Mesendoderm (in vitro differentiated cells): ENCODE data around the gene TRIM24.

Experiments
- DNase-seq: peaks from one replicate; pipeline ENCODE4 v3.0.0; 2013
- H2AK5ac ChIP-seq: 2 replicates; pipeline ENCODE4 v1.6.1; 2013; ENCODE audit warnings: low read length, inconsistent platforms
- H2BK120ac ChIP-seq: 2 replicates; pipeline ENCODE4 v1.6.1; 2013; ENCODE audit warnings: low read depth, mild to moderate bottlenecking, low read length, moderate library complexity, mixed read lengths
- H2BK15ac ChIP-seq: replicated peaks from 2 replicates; pipeline ENCODE4 v1.6.1; 2013; ENCODE audit warnings: low read depth, mild to moderate bottlenecking, moderate library complexity
- H2BK5ac ChIP-seq: 2 replicates; pipeline ENCODE4 v1.6.1; 2013; ENCODE audit warnings: low read length, inconsistent platforms
- H3K18ac ChIP-seq: 2 replicates; pipeline ENCODE4 v1.6.1; 2013; ENCODE audit warnings: mild to moderate bottlenecking, low read length, mixed read lengths
- H3K23ac ChIP-seq: one replicate; pipeline ENCODE4 v1.6.1; 2013; ENCODE audit warnings: low read length
- H3K27ac ChIP-seq: 2 replicates; pipeline ENCODE4 v1.5.1; 2013; ENCODE audit warnings: low read depth, mild to moderate bottlenecking, inconsistent platforms, low read length, moderate library complexity
- H3K27me3 ChIP-seq: 2 replicates; pipeline ENCODE4 v1.6.1; 2013; ENCODE audit warnings: low read length, control low read depth, mild to moderate bottlenecking, inconsistent platforms; ENCODE audit not compliant: insufficient read depth, poor library complexity
- H3K36me3 ChIP-seq: 2 replicates; pipeline ENCODE4 v1.6.1; 2013; ENCODE audit warnings: low read length, inconsistent platforms; ENCODE audit not compliant: control insufficient read depth, insufficient read depth
- H3K4ac ChIP-seq: one replicate; pipeline ENCODE4 v1.6.1; 2013; ENCODE audit warnings: low read depth, mild to moderate bottlenecking, low read length, moderate library complexity
- H3K4me1 ChIP-seq: 2 replicates; pipeline ENCODE4 v1.6.1; 2013; ENCODE audit warnings: low read depth, low read length, inconsistent platforms; ENCODE audit not compliant: control insufficient read depth
- H3K4me2 ChIP-seq: 2 replicates; pipeline ENCODE4 v1.6.1; 2013; ENCODE audit warnings: low read length
- H3K4me3 ChIP-seq: 2 replicates; pipeline ENCODE4 v1.5.1; 2013; ENCODE audit warnings: mild to moderate bottlenecking, low read length
- H3K56ac ChIP-seq: one replicate; pipeline ENCODE4 v1.6.1; 2013; ENCODE audit warnings: low read length
- H3K79me1 ChIP-seq: 2 replicates; pipeline ENCODE4 v1.6.1; 2013; ENCODE audit warnings: low read length, inconsistent platforms
- H3K79me2 ChIP-seq: 2 replicates; pipeline ENCODE4 v1.6.1; 2013; ENCODE audit warnings: mild to moderate bottlenecking, low read length; ENCODE audit not compliant: control insufficient read depth, insufficient read depth
- H3K9ac ChIP-seq: 2 replicates; pipeline ENCODE4 v1.6.1; 2013; ENCODE audit warnings: low read length, inconsistent platforms
- H4K5ac ChIP-seq: one replicate; pipeline ENCODE4 v1.6.1; 2013; ENCODE audit warnings: low read length
- H4K8ac ChIP-seq: one replicate; pipeline ENCODE4 v1.6.1; 2013; ENCODE audit warnings: low read depth, mild to moderate bottlenecking, control low read depth, low read length, moderate library complexity
- WGBS: extraction: QIAGEN DNeasy Blood & Tissue Kit; methylation state at CpG from one replicate; pipeline ENCODE4 v1.1.7; 2013; ENCODE audit warnings: low lambda C conversion rate, missing lambda C conversion rate; ENCODE audit not compliant: insufficient coverage; ENCODE audit errors: extremely low coverage; 5-methylcytosine and 5-hydroxymethylcytosine counted together

Gene TRIM24

GRCh38 chr7:138606236-138606635 lies 146.2 kb downstream of the TRIM24 start:
- Histone ChIP-seq H2AK5ac (no peak overlapping the region), H4K8ac (no peak overlapping the region), H3K9ac (no peak overlapping the region), H2BK15ac (no peak overlapping the region), H3K36me3 (no peaks in the 10 kb centered on the region), H3K27ac (no peak overlapping the region), H3K79me1 (no peaks in the 10 kb centered on the region), H3K18ac (no peak overlapping the region), H3K23ac (no peak overlapping the region), H4K5ac (no peak overlapping the region), H3K27me3 (no peaks in the 10 kb centered on the region), H3K4me2 (no peak overlapping the region), H3K79me2 (no peaks in the 10 kb centered on the region), H3K4me3 (no peak overlapping the region), H3K4ac (no peak overlapping the region), H3K56ac (no peak overlapping the region), H3K4me1 (no peaks in the 10 kb centered on the region), H2BK120ac (no peak overlapping the region), H2BK5ac (no peak overlapping the region)
- WGBS, result no CpG with 5 or more reads among the region's 3 CpGs
- DNase-seq, result no peak

- H3K27me3 ChIP-seq, result no peaks in the 10 kb centered on the region
- H3K27ac ChIP-seq, result no peak overlapping the region
Observed at GRCh38 chr7:138607216-138608126, 147.4 kb downstream of the TRIM24 start.

GRCh38 chr7:138608275-138608674 lies 148.2 kb downstream of the TRIM24 start:
- H3K4me3 ChIP-seq, result no peak overlapping the region
- no peak overlapping the region for H2AK5ac ChIP-seq
- no peak overlapping the region for H3K27ac ChIP-seq
- H3K27me3 ChIP-seq, result no peaks in the 10 kb centered on the region
- no peak for DNase-seq
- H2BK15ac ChIP-seq, result no peak overlapping the region
- H3K4me2 ChIP-seq, result no peak overlapping the region
- H2BK5ac ChIP-seq, result no peak overlapping the region
- H3K36me3 ChIP-seq, result no peaks in the 10 kb centered on the region
- no peak overlapping the region for H3K9ac ChIP-seq
- H4K8ac ChIP-seq, result no peak overlapping the region
- H3K56ac ChIP-seq, result no peak overlapping the region
- 100% methylated on average over 1 of the region's 12 CpGs for WGBS
- no peak overlapping the region for H2BK120ac ChIP-seq
- H3K4me1 ChIP-seq, result no peaks in the 10 kb centered on the region
- H3K18ac ChIP-seq, result no peak overlapping the region
- H4K5ac ChIP-seq, result no peak overlapping the region
- no peaks in the 10 kb centered on the region for H3K79me1 ChIP-seq
- no peak overlapping the region for H3K23ac ChIP-seq
- no peak overlapping the region for H3K4ac ChIP-seq
- no peaks in the 10 kb centered on the region for H3K79me2 ChIP-seq

More at GRCh38 chr7:138607216-138608126, 147.4 kb downstream of the TRIM24 start:
- Histone ChIP-seq H3K4me1 (no peaks in the 10 kb centered on the region), H3K56ac (no peak overlapping the region), H3K79me2 (no peaks in the 10 kb centered on the region), H2BK15ac (no peak overlapping the region), H3K23ac (no peak overlapping the region), H2BK5ac (no peak overlapping the region), H4K8ac (no peak overlapping the region), H3K36me3 (no peaks in the 10 kb centered on the region), H3K9ac (no peak overlapping the region), H3K18ac (no peak overlapping the region), H3K4ac (no peak overlapping the region), H3K4me2 (no peak overlapping the region), H2AK5ac (no peak overlapping the region), H3K79me1 (no peaks in the 10 kb centered on the region), H2BK120ac (no peak overlapping the region), H4K5ac (no peak overlapping the region), H3K4me3 (no peak overlapping the region)
- no CpG with 5 or more reads among the region's 11 CpGs for WGBS
- DNase-seq, result no peak

GRCh38 chr7:138610671-138611170 lies 150.7 kb downstream of the TRIM24 start:
- no CpG with 5 or more reads among the region's 7 CpGs for WGBS
- no peaks in the 10 kb centered on the region for H3K79me2 ChIP-seq

GRCh38 chr7:138613630-138614029 lies 153.6 kb downstream of the TRIM24 start:
- no peak overlapping the region for H3K4ac ChIP-seq
- H4K5ac ChIP-seq, result no peak overlapping the region
- H3K18ac ChIP-seq, result no peak overlapping the region
- H3K27ac ChIP-seq, result no peak overlapping the region
- DNase-seq, result no peak
- no peaks in the 10 kb centered on the region for H3K27me3 ChIP-seq
- H3K79me2 ChIP-seq, result no peaks in the 10 kb centered on the region
- H2BK120ac ChIP-seq, result no peak overlapping the region
- no peak overlapping the region for H3K23ac ChIP-seq
- no peaks in the 10 kb centered on the region for H3K79me1 ChIP-seq
- H3K4me3 ChIP-seq, result no peak overlapping the region
- no peak overlapping the region for H2BK5ac ChIP-seq
- H3K56ac ChIP-seq, result no peak overlapping the region
- H2AK5ac ChIP-seq, result no peak overlapping the region
- H2BK15ac ChIP-seq, result no peak overlapping the region
- H3K4me2 ChIP-seq, result no peak overlapping the region
- no peaks in the 10 kb centered on the region for H3K36me3 ChIP-seq
- H3K4me1 ChIP-seq, result no peaks in the 10 kb centered on the region
- no peak overlapping the region for H3K9ac ChIP-seq
- H4K8ac ChIP-seq, result no peak overlapping the region
- WGBS, result no CpG with 5 or more reads among the region's 2 CpGs

More at GRCh38 chr7:138610671-138611170, 150.7 kb downstream of the TRIM24 start:
- Histone ChIP-seq H3K4me1 (no peaks in the 10 kb centered on the region), H4K8ac (no peak overlapping the region), H3K79me1 (no peaks in the 10 kb centered on the region), H3K4me2 (no peak overlapping the region), H3K23ac (no peak overlapping the region), H3K27ac (no peak overlapping the region), H2BK15ac (no peak overlapping the region), H3K4ac (no peak overlapping the region), H4K5ac (no peak overlapping the region), H3K56ac (no peak overlapping the region), H3K18ac (no peak overlapping the region), H2BK120ac (no peak overlapping the region), H3K36me3 (no peaks in the 10 kb centered on the region), H3K4me3 (no peak overlapping the region), H2AK5ac (no peak overlapping the region), H2BK5ac (no peak overlapping the region), H3K9ac (no peak overlapping the region), H3K27me3 (no peaks in the 10 kb centered on the region)
- no peak for DNase-seq
